ENCODE measurements around the gene LCE1C. TPM values are rescaled to one million over a fixed set of nuclear protein-coding genes. Genes with fewer than 3 reads are reported as not detected.

LCE1C gene
- total RNA-seq, 2 donors from 2014 or later = not detected

DNA sequence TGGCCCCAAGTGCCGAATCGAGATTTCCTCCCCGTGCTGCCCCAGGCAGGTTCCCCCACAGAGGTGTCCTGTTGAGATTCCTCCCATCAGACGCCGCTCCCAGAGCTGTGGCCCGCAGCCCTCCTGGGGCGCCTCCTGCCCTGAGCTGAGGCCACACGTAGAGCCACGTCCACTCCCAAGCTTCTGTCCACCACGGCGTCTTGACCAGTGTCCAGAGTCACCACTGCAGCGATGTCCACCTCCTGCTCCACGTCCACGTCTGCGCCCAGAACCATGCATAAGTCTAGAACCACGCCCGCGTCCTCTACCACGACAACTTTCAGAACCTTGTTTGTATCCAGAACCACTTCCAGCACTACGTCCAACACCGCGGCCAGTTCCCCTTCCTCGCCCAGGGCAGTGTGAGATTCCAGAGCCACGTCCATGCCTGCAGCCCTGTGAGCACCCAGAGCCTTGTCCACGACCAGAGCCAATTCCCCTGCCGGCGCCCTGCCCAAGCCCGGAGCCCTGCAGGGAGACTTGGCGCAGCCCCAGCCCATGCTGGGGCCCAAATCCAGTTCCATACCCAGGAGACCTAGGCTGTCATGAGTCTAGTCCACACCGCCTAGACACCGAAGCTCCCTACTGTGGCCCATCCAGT lies 45.8 kb downstream of the LCE1C start:
- Mint-ChIP-seq H3K4me3 (no peak overlapping the region), H3K36me3 (ENCODE audit: low read depth) (peaks cover 3% of the 10 kb centered on the region), H3K27me3 (ENCODE audit: insufficient read depth) (no peaks in the 10 kb centered on the region), H3K9me3 (peaks cover 91% of the 10 kb centered on the region), H3K4me1 (no peaks in the 10 kb centered on the region), H3K27ac (no peak overlapping the region)
- Histone ChIP-seq H3K9ac (ENCODE audit: extremely low read depth, low read length, poor library complexity, severe bottlenecking) (no peak overlapping the region), H3K27me3 (ENCODE audit: control insufficient read depth, insufficient read depth, low read length, poor library complexity, severe bottlenecking) (no peaks in the 10 kb centered on the region), H3K9me3 (ENCODE audit: control insufficient read depth, low read length) (peaks cover 50% of the 10 kb centered on the region), H3K36me3 (ENCODE audit: control insufficient read depth, insufficient read depth, low read length) (no peaks in the 10 kb centered on the region), H3K4me3 (ENCODE audit: low read length) (no peak overlapping the region), H3K27ac (ENCODE audit: low read depth, low read length) (no peak overlapping the region), H3K4me1 (ENCODE audit: control insufficient read depth, insufficient read depth, low read length) (no peaks in the 10 kb centered on the region)
- TF ChIP-seq CTCF (conservative IDR thresholded peaks at IDR 0.05) = no peak
- DNase-seq = no peak
- 87 to 89% methylated on average over 26 to 31 of the region's 31 CpGs for whole genome bisulfite sequencing, 2 experiments (ENCODE audit: insufficient coverage in 1 of 2, insufficient read length in 1 of 2)

DNA sequence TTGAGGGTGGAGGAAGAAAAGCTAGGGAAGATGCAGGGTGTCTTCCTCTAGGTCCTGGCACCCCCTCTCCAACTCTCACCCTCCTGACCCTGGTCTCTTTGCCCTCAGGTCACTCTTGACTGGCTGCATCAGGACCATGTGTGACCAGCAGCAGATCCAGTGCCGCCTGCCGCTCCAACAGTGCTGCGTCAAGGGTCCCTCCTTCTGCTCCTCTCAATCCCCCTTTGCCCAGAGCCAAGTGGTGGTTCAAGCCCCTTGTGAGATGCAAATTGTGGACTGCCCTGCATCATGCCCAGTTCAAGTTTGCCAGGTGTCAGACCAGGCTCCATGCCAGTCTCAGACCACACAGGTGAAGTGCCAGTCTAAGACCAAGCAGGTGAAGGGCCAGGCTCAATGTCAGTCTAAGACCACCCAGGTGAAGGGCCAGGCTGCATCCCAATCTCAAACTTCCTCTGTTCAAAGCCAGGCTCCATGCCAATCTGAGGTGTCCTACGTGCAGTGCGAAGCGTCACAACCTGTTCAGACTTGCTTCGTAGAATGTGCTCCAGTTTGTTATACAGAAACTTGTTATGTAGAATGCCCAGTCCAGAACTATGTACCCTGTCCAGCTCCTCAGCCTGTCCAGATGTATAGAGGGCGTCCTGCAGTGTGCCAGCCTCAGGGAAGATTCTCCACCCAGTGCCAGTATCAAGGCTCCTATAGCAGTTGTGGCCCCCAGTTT lies 46.8 kb downstream of the LCE1C start:
- Histone ChIP-seq H3K9ac (ENCODE audit: extremely low read depth, low read length, poor library complexity, severe bottlenecking) (no peak overlapping the region), H3K36me3 (ENCODE audit: control insufficient read depth, insufficient read depth, low read length) (no peaks in the 10 kb centered on the region), H3K9me3 (ENCODE audit: control insufficient read depth, low read length) (peaks cover 55% of the 10 kb centered on the region), H3K4me1 (ENCODE audit: control insufficient read depth, insufficient read depth, low read length) (no peaks in the 10 kb centered on the region), H3K4me3 (ENCODE audit: low read length) (no peak overlapping the region), H3K27me3 (ENCODE audit: control insufficient read depth, insufficient read depth, low read length, poor library complexity, severe bottlenecking) (no peaks in the 10 kb centered on the region), H3K27ac (ENCODE audit: low read depth, low read length) (no peak overlapping the region)
- H3K36me3 Mint-ChIP-seq (ENCODE audit: low read depth) = peaks cover 3% of the 10 kb centered on the region
- no peaks in the 10 kb centered on the region for H3K27me3 Mint-ChIP-seq (ENCODE audit: insufficient read depth)
- H3K9me3 Mint-ChIP-seq = peaks cover 92% of the 10 kb centered on the region
- H3K4me3 Mint-ChIP-seq = no peak overlapping the region
- DNase-seq = no peak
- H3K27ac Mint-ChIP-seq = no peak overlapping the region
- WGBS, 2 experiments (ENCODE audit: insufficient coverage in 1 of 2, insufficient read length in 1 of 2) = 68 to 74% methylated on average over 6 to 8 of the region's 8 CpGs
- no peaks in the 10 kb centered on the region for H3K4me1 Mint-ChIP-seq
- no peak for TF ChIP-seq CTCF (conservative IDR thresholded peaks at IDR 0.05)

DNA sequence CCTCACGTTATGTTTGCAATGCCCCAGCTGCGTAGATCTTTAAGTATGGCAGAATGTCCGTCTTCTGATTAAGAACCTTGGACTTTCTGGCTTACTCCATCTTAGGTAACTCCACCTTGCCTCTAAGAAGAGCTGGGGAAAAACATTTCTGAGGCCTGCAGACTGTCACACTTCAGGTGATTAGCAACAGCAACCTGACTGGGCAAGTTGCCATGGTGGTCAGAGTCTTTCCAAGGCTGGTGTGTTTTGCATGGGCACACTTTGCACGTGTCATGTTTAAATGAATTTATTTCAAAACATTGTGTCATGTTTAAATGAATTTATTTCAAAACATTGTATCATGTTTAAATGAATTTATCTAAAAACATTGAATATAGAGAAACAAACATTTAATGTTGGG lies 47.8 kb downstream of the LCE1C start:
- no peak overlapping the region for H3K4me3 Mint-ChIP-seq
- H3K9me3 ChIP-seq (ENCODE audit: control insufficient read depth, low read length) = peaks cover 54% of the 10 kb centered on the region
- H3K9me3 Mint-ChIP-seq = peaks cover 93% of the 10 kb centered on the region
- no peak overlapping the region for H3K27ac ChIP-seq (ENCODE audit: low read depth, low read length)
- no peaks in the 10 kb centered on the region for H3K27me3 Mint-ChIP-seq (ENCODE audit: insufficient read depth)
- no peaks in the 10 kb centered on the region for H3K27me3 ChIP-seq (ENCODE audit: control insufficient read depth, insufficient read depth, low read length, poor library complexity, severe bottlenecking)
- TF ChIP-seq CTCF (conservative IDR thresholded peaks at IDR 0.05) = no peak
- H3K9ac ChIP-seq (ENCODE audit: extremely low read depth, low read length, poor library complexity, severe bottlenecking) = no peak overlapping the region
- DNase-seq = no peak
- H3K4me1 ChIP-seq (ENCODE audit: control insufficient read depth, insufficient read depth, low read length) = no peaks in the 10 kb centered on the region
- 50 to 75% methylated on average over 3 to 4 of the region's 4 CpGs for WGBS, 2 experiments (ENCODE audit: insufficient coverage in 1 of 2, insufficient read length in 1 of 2)
- no peak overlapping the region for H3K4me3 ChIP-seq (ENCODE audit: low read length)
- H3K36me3 ChIP-seq (ENCODE audit: control insufficient read depth, insufficient read depth, low read length) = no peaks in the 10 kb centered on the region
- H3K4me1 Mint-ChIP-seq = no peaks in the 10 kb centered on the region
- peaks cover 3% of the 10 kb centered on the region for H3K36me3 Mint-ChIP-seq (ENCODE audit: low read depth)
- H3K27ac Mint-ChIP-seq = no peak overlapping the region
